Measurements from ENCODE around the gene HSFX2.

DNA sequence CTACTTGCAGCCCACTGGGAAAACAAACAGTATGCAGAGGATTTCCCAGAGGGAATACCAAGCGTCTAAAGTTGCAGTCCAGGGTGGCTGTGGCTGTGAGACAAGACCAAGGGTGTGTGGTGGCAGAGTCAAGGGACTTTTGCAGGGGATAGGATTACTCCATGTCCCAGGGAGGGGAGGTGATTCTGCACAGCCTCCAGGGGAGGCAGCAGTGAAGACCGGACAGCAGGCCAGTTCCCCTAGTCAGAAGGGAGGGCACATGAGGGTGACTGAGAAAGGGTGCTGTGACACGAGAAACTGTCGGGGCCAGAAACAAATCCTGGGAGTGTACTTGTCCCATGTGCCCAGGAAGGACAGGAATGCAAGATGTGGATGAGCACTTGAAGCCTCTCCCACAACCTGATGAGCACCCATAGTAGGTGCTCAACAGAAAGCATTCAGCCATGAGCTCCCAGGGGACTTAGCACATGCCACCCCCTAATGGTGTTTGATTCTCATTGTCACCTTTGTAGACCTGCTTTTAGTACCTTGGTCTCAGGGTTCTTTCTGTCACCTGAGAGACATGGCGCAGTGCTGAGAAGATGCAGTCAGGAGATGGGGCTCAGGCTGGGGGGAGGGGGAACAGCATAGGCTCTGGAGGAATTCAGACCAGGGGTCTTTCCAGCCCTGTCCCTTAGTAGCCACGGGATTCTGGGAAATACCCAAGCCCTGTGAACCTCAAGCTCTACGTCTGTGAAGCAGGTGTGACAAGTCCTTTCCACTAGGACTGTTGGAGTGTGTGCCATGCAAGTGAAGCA, 27.3 kb downstream of the HSFX2 start:
- TF ChIP-seq, protein P1, sequence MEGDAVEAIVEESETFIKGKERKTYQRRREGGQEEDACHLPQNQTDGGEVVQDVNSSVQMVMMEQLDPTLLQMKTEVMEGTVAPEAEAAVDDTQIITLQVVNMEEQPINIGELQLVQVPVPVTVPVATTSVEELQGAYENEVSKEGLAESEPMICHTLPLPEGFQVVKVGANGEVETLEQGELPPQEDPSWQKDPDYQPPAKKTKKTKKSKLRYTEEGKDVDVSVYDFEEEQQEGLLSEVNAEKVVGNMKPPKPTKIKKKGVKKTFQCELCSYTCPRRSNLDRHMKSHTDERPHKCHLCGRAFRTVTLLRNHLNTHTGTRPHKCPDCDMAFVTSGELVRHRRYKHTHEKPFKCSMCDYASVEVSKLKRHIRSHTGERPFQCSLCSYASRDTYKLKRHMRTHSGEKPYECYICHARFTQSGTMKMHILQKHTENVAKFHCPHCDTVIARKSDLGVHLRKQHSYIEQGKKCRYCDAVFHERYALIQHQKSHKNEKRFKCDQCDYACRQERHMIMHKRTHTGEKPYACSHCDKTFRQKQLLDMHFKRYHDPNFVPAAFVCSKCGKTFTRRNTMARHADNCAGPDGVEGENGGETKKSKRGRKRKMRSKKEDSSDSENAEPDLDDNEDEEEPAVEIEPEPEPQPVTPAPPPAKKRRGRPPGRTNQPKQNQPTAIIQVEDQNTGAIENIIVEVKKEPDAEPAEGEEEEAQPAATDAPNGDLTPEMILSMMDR (conservative IDR thresholded peaks at IDR 0.05 in 1 of 2, IDR thresholded peaks at IDR 0.05 in 1 of 2; ENCODE audit: low read depth in 1 of 2, low read length in 2 of 2), result no peak
- TF ChIP-seq EZH2 (IDR thresholded peaks at IDR 0.05; ENCODE audit: low read length, missing control alignments), result no peak

Measured in fibroblast of lung (primary cell).